Adrenal gland (tissue), 5 donors: ENCODE data around the gene TAPT1.

ENCODE experiments used
- POLR2A ChIP-seq, 2 donors: fragments of 450-650 bp; IDR thresholded peaks; one replicate each; pipeline ENCODE4 v1.6.1; 2017; ENCODE audit warnings: antibody characterized with exemption in 2 of 2, mild to moderate bottlenecking in 2 of 2, moderate library complexity in 1 of 2
- TF ChIP-seq, protein P1 (sequence below), 6 experiments: fragments of 450-650 bp in 4 of 6; fragments of 200-600 bp in 2 of 6; sonication (generic) in 1 of 6; IDR thresholded peaks; 1 replicate in 5 of 6; 2 replicates in 1 of 6; pipeline versions ENCODE4 v1.5.1 to v1.8.0; 2016 to 2021; ENCODE audit warnings: antibody characterized with exemption in 6 of 6, mild to moderate bottlenecking in 2 of 6, moderate library complexity in 1 of 6
- donor health status: DM: no; HTN: no; CAD: no.

DNA sequence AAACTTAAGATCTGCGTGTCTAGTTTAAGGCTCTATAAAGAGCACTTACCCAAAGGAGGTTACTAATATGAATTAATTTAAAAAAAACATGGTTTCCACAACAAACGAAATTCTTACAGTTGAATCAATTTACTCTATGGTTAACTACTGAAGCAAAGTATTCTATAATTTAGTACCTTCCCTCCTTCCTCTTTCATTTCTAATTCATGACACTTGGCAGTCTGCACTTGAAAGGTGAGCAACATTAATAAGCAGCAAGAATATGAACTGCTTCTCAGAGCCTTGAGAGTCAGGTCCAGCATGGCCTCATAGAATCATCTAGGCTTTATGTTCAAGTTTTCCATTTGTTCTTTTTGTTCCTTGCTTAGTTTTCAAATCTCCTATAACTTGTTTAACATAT lies 42.7 kb downstream of the TAPT1 start:
- TF ChIP-seq, protein P1, sequence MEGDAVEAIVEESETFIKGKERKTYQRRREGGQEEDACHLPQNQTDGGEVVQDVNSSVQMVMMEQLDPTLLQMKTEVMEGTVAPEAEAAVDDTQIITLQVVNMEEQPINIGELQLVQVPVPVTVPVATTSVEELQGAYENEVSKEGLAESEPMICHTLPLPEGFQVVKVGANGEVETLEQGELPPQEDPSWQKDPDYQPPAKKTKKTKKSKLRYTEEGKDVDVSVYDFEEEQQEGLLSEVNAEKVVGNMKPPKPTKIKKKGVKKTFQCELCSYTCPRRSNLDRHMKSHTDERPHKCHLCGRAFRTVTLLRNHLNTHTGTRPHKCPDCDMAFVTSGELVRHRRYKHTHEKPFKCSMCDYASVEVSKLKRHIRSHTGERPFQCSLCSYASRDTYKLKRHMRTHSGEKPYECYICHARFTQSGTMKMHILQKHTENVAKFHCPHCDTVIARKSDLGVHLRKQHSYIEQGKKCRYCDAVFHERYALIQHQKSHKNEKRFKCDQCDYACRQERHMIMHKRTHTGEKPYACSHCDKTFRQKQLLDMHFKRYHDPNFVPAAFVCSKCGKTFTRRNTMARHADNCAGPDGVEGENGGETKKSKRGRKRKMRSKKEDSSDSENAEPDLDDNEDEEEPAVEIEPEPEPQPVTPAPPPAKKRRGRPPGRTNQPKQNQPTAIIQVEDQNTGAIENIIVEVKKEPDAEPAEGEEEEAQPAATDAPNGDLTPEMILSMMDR (IDR thresholded peaks at IDR 0.05): no peak
- no peak for TF ChIP-seq POLR2A (IDR thresholded peaks at IDR 0.05)
